ENCODE measurements around the gene KCNK18. TPM values are rescaled to one million over a fixed set of nuclear protein-coding genes. Genes with fewer than 3 reads are reported as not detected.

KCNK18 gene
- total RNA-seq, 6 donors from 2014 or later: not detected

DNA sequence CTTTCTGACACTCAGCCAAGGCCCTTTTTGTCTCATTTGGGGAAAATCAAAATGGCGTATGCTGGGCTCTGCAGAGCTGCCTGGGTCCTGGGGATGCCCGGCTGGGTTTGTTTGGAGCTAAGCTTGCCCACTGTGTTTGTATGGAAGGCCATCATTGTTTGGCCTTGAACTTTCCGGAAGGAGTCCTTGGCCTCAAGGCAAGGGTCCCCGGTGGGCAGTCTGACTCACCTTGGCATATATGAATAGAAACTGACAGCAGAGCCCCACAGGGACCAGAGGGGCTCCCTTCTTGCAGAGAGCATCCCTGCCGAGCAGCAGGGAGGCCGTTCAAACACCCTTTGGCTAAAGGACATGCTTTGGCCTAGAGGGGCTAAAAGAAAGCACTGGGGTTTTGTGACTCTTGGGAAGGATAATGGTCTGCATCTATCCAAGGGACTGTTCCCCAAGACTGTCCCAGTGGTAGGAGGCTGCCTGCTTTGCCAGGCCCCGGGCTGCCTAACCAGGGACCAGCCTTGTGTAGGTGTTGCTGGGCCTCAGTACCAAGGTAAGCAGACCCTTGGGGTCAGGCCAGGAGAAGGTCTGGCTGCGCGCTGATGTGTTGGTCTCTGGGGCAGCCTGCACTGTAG is 58.7 kb downstream of the KCNK18 start:
- 83 to 100% methylated on average over 7 to 9 of the region's 9 CpGs for WGBS, 2 donors
- Histone ChIP-seq H3K27ac (no peak overlapping the region), H3K4me1 (no peaks in the 10 kb centered on the region), H3K27me3 (no peaks in the 10 kb centered on the region), H3K9me3 (no peaks in the 10 kb centered on the region), H3K36me3 (no peaks in the 10 kb centered on the region), H3K4me3 (no peak overlapping the region)
- peak; percentile 8 to 12 for ATAC-seq (ENCODE audit: low FRiP score in 2 of 2)
- no peak for DNase-seq
- TF ChIP-seq, protein P1, sequence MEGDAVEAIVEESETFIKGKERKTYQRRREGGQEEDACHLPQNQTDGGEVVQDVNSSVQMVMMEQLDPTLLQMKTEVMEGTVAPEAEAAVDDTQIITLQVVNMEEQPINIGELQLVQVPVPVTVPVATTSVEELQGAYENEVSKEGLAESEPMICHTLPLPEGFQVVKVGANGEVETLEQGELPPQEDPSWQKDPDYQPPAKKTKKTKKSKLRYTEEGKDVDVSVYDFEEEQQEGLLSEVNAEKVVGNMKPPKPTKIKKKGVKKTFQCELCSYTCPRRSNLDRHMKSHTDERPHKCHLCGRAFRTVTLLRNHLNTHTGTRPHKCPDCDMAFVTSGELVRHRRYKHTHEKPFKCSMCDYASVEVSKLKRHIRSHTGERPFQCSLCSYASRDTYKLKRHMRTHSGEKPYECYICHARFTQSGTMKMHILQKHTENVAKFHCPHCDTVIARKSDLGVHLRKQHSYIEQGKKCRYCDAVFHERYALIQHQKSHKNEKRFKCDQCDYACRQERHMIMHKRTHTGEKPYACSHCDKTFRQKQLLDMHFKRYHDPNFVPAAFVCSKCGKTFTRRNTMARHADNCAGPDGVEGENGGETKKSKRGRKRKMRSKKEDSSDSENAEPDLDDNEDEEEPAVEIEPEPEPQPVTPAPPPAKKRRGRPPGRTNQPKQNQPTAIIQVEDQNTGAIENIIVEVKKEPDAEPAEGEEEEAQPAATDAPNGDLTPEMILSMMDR (IDR thresholded peaks at IDR 0.05): no peak
- TF ChIP-seq EP300 (IDR thresholded peaks at IDR 0.05): no peak
- no peak for TF ChIP-seq POLR2A (IDR thresholded peaks at IDR 0.05)
- TF ChIP-seq POLR2AphosphoS5 (IDR thresholded peaks at IDR 0.05): no peak

DNA sequence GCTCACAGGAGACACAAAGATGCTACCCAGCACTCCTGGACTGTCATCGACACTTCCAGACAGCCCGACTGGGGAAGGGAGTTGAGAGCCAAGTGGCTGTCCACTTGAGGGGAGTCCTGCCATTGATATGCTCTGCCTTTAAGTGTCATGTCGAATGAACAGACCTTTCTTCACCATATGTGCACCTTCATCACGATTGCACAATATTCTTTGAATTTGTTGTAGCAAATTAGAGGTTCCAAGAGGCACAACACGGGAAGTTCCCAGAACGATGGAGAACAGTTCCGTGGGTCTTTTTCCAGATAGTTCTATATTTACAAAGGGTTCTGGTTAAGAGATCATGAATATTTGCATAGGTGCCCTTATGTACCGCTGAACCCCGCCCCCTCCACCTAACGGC is 59.6 kb downstream of the KCNK18 start:
- H3K27me3 ChIP-seq: no peaks in the 10 kb centered on the region

DNA sequence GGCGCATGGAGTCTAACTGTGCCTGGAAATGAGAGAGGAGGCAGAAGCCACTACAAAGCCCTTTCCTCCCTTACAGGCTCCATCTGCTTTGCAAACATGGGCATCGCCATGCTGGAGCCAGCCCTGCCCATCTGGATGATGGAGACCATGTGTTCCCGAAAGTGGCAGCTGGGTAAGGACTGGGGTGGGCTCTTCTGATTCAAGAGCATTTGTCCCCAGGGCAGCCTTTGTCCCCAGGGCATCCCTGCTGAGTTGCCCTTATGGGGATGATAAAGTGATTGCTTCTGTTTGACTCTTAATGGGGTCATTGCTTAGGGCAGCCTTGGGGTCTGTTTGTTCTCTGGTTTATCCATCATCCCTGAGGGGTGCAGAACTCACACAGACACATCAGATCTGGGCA is 60.4 kb downstream of the KCNK18 start:
- DNase-seq: no peak
- Histone ChIP-seq H3K36me3 (no peaks in the 10 kb centered on the region), H3K4me1 (no peaks in the 10 kb centered on the region), H3K9me3 (no peaks in the 10 kb centered on the region), H3K4me3 (no peak overlapping the region), H3K27ac (no peak overlapping the region), H3K27me3 (no peaks in the 10 kb centered on the region)
- TF ChIP-seq, protein P1 (IDR thresholded peaks at IDR 0.05): no peak
- TF ChIP-seq EP300 (IDR thresholded peaks at IDR 0.05) (no peak), POLR2A (IDR thresholded peaks at IDR 0.05) (no peak), POLR2AphosphoS5 (IDR thresholded peaks at IDR 0.05) (no peak)
- 65 to 79% methylated on average over 2 to 3 of the region's 3 CpGs for WGBS, 2 donors
- ATAC-seq (ENCODE audit: low FRiP score in 2 of 2): no peak

More for the DNA sequence above, 59.6 kb downstream of the KCNK18 start:
- Histone ChIP-seq H3K4me3 (no peak overlapping the region), H3K9me3 (no peaks in the 10 kb centered on the region), H3K27ac (no peak overlapping the region), H3K36me3 (no peaks in the 10 kb centered on the region), H3K4me1 (no peaks in the 10 kb centered on the region)
- no peak for TF ChIP-seq POLR2AphosphoS5 (IDR thresholded peaks at IDR 0.05)
- no peak for TF ChIP-seq POLR2A (IDR thresholded peaks at IDR 0.05)
- TF ChIP-seq, protein P1 (IDR thresholded peaks at IDR 0.05): no peak
- no peak for TF ChIP-seq EP300 (IDR thresholded peaks at IDR 0.05)
- no peak for DNase-seq
- 80% methylated on average over 10 of the region's 10 CpGs for WGBS, 2 donors
- no peak for ATAC-seq (ENCODE audit: low FRiP score in 2 of 2)

DNA sequence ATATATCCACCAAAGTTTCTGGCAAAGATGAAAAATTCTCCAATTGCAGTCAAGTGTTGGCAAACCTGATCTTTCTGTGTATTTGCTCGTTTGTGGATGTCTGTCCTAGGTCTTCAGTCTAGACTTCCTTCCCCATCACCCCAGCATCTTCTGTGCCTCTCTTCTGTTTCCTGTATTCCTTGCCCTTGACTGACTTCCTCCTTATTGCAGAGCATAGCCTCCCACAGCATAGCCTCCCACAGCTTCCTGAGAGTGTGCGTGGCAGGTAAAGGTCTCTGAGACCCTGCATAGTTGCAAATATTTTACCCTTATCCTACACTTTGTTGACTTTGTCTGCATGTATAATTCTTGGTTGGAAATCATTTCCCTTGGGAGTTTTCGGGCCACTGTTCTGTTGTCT is 62.0 kb downstream of the KCNK18 start:
- H3K27me3 ChIP-seq: no peaks in the 10 kb centered on the region
- TF ChIP-seq POLR2AphosphoS5 (IDR thresholded peaks at IDR 0.05) (no peak), EP300 (IDR thresholded peaks at IDR 0.05) (no peak), POLR2A (IDR thresholded peaks at IDR 0.05) (no peak)
- TF ChIP-seq, protein P1 (IDR thresholded peaks at IDR 0.05): no peak
- DNase-seq: no peak
- no peak overlapping the region for H3K4me3 ChIP-seq
- H3K4me1 ChIP-seq: no peaks in the 10 kb centered on the region
- no peaks in the 10 kb centered on the region for H3K9me3 ChIP-seq
- 48 to 53% methylated on average over 3 of the region's 3 CpGs for WGBS, 2 donors
- no peaks in the 10 kb centered on the region for H3K36me3 ChIP-seq
- no peak for ATAC-seq (ENCODE audit: low FRiP score in 2 of 2)
- H3K27ac ChIP-seq: no peak overlapping the region

Small RNA genes within 50 kb of the gene (small RNA-seq; reads per million reads assigned to genes)
- gene MIR3663: 0 reads per million in 4 donors

Other genes with a start within 250 kb of the KCNK18 start
- 10 to 100 TPM; 32.3 to 67.9 (median 37.2) TPM for gene SHTN1, start 192.3 kb upstream of the KCNK18 start, total RNA-seq
- gene VAX1, start 59.2 kb upstream of the KCNK18 start, total RNA-seq: not detected
- gene SLC18A2, start 43.6 kb downstream of the KCNK18 start, total RNA-seq: 1 to 10 TPM in 4 of 6 donors, under 1 TPM in 2; 0.20 to 5.9 (median 2.8) TPM
- 10 to 100 TPM; 18.9 to 42.0 (median 34.0) TPM for gene PDZD8, start 178.0 kb downstream of the KCNK18 start, total RNA-seq

Measured in upper lobe of left lung (tissue), 6 donors.